Fibroblast of the aortic adventitia (primary cell): ENCODE data around the gene DOCK2. TPM values are rescaled to one million over a fixed set of nuclear protein-coding genes. Genes with fewer than 3 reads are reported as not detected.
"Not testable (repeated sequence)": the region's sequence is repeated elsewhere in the genome, so short reads cannot be mapped to it uniquely, and the experiment has no call there.

Source experiments
- DNase-seq: peaks from one replicate; pipeline ENCODE4 v3.0.0-alpha.2; 2010; ENCODE audit warnings: low read depth
- H3K4me3 ChIP-seq: 2 replicates; pipeline ENCODE4 v1.5.1; 2011; ENCODE audit warnings: low read depth, mild to moderate bottlenecking, control low read depth, low read length, moderate library complexity
- total RNA-seq: library from RNA; depleted of rRNA; stranded (reverse); fragments of >200 nt; gene quantifications from 2 replicates; pipeline ENCODE4 v1.2.3, GENCODE V29; 2012; ENCODE audit warnings: low replicate concordance
- TF ChIP-seq, protein P1 (sequence below): IDR thresholded peaks from 2 replicates; pipeline ENCODE4 v1.5.1; 2011; ENCODE audit warnings: mild to moderate bottlenecking, low read length, control low read depth, inconsistent platforms; ENCODE audit not compliant: insufficient read depth

DOCK2 gene
- total RNA-seq, 1 donor, result 4.6 TPM

GRCh38 chr5:169805937-169806700 lies 169.0 kb downstream of the DOCK2 start:
- TF ChIP-seq, protein P1, sequence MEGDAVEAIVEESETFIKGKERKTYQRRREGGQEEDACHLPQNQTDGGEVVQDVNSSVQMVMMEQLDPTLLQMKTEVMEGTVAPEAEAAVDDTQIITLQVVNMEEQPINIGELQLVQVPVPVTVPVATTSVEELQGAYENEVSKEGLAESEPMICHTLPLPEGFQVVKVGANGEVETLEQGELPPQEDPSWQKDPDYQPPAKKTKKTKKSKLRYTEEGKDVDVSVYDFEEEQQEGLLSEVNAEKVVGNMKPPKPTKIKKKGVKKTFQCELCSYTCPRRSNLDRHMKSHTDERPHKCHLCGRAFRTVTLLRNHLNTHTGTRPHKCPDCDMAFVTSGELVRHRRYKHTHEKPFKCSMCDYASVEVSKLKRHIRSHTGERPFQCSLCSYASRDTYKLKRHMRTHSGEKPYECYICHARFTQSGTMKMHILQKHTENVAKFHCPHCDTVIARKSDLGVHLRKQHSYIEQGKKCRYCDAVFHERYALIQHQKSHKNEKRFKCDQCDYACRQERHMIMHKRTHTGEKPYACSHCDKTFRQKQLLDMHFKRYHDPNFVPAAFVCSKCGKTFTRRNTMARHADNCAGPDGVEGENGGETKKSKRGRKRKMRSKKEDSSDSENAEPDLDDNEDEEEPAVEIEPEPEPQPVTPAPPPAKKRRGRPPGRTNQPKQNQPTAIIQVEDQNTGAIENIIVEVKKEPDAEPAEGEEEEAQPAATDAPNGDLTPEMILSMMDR, result no peak
- no peak for DNase-seq
- H3K4me3 ChIP-seq, result no peak overlapping the region

- TF ChIP-seq, protein P1, result no peak
- no peak for DNase-seq
- no peak overlapping the region for H3K4me3 ChIP-seq
Observed at GRCh38 chr5:169808118-169808581, 171.1 kb downstream of the DOCK2 start.

DNA sequence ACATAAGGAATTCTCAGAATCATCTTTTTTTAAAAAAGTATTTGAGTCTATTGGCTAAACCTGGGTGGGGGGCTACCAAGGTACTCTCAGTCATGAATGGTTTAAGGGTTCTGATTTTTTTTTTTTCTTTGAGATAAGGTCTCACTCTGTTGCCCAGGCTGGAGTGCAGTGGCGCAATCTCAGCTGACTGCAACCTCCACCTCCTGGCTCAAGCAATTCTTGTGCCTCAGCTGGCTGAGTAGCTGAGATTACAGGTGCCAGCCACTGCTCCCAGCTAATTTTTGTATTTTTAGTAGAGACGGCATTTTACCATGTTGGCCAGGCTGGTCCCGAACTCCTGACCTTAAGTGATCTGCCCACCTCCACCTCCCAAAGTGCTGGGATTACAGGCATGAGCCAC lies 171.8 kb downstream of the DOCK2 start:
- DNase-seq, result not testable (repeated sequence)

GRCh38 chr5:169809281-169809680 lies 172.2 kb downstream of the DOCK2 start:
- TF ChIP-seq, protein P1, result no peak
- H3K4me3 ChIP-seq, result no peak overlapping the region
- no peak for DNase-seq

More for the DNA sequence above, 171.8 kb downstream of the DOCK2 start:
- not testable (repeated sequence) for H3K4me3 ChIP-seq

GRCh38 chr5:169810524-169810923 lies 173.4 kb downstream of the DOCK2 start:
- no peak for DNase-seq
- H3K4me3 ChIP-seq, result no peak overlapping the region
- TF ChIP-seq, protein P1, result no peak

DNA sequence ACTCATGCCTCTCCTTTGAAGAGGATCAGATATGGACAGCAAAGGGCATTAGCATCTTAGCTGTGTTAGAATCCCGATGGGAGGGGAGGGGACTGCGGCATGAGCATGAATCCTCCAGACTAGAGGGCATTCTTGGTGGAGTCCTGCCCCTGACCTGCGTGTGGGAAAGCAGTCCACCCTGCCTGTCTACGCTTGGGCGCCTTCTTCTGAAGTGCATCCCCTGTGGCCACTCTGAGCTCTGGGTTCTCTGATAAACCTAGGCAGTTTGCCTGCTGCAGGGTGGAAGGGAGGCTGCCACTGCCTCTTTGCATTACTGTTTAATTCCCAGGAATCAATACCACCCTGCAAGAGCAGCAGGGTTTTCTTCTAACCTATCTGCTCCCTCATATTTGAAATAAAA lies 173.9 kb downstream of the DOCK2 start:
- TF ChIP-seq, protein P1, result no peak
- no peak overlapping the region for H3K4me3 ChIP-seq
- no peak for DNase-seq

GRCh38 chr5:169811680-169812079 lies 174.6 kb downstream of the DOCK2 start:
- TF ChIP-seq, protein P1, result no peak
- DNase-seq, result no peak
- no peak overlapping the region for H3K4me3 ChIP-seq
